CD14-positive monocyte (primary cell): Measurements from ENCODE around the gene KRT79. TPM values are rescaled to one million over a fixed set of nuclear protein-coding genes. Genes with fewer than 3 reads are reported as not detected.

Source experiments
- DNase-seq, 3 donors: peaks; one replicate each; pipeline ENCODE4 v3.0.0-alpha.2; 2011 to 2022
- H2AFZ ChIP-seq: 2 replicates; pipeline ENCODE4 v1.6.0; 2012; ENCODE audit warnings: mild to moderate bottlenecking, low read depth, low read length, inconsistent platforms; ENCODE audit not compliant: insufficient read depth, poor library complexity, severe bottlenecking
- H3K27ac ChIP-seq, 2 donors: 1 replicate in 1 of 2; 2 replicates in 1 of 2; pipeline ENCODE4 v1.5.1; 2012 to 2013; ENCODE audit warnings: low read length in 2 of 2, control low read depth in 1 of 2, inconsistent platforms in 1 of 2, low read depth in 1 of 2, mild to moderate bottlenecking in 1 of 2
- H3K27me3 ChIP-seq, 2 donors: one replicate each; pipeline versions ENCODE4 v1.6.0 to v1.6.1; 2011 to 2013; ENCODE audit warnings: low read length in 2 of 2; ENCODE audit not compliant: control insufficient read depth in 2 of 2, insufficient read depth in 2 of 2
- H3K36me3 ChIP-seq, 2 donors: replicated peaks in 1 of 2; 1 replicate in 1 of 2; 2 replicates in 1 of 2; pipeline versions ENCODE4 v1.5.1 to v1.6.1; 2012 to 2013; ENCODE audit warnings: low read length in 2 of 2, control low read depth in 1 of 2, inconsistent platforms in 1 of 2, mild to moderate bottlenecking in 1 of 2; ENCODE audit not compliant: insufficient read depth in 2 of 2, control insufficient read depth in 1 of 2
- H3K4me1 ChIP-seq, 2 donors: 1 replicate in 1 of 2; 2 replicates in 1 of 2; pipeline versions ENCODE4 v1.5.1 to v1.6.1; 2012 to 2013; ENCODE audit warnings: low read length in 2 of 2, control low read depth in 1 of 2, inconsistent platforms in 1 of 2, mild to moderate bottlenecking in 1 of 2, moderate library complexity in 1 of 2; ENCODE audit not compliant: insufficient read depth in 2 of 2, control insufficient read depth in 1 of 2
- H3K4me2 ChIP-seq: replicated peaks from 2 replicates; pipeline ENCODE3; 2012; ENCODE audit warnings: low read length, moderate library complexity, mild to moderate bottlenecking; ENCODE audit not compliant: poor library complexity, severe bottlenecking; ENCODE audit errors: extremely low read depth
- H3K4me3 ChIP-seq, 3 experiments: fragments of 200-600 bp in 1 of 3; sonication (generic) in 1 of 3; replicated peaks in 1 of 3; 1 replicate in 2 of 3; 2 replicates in 1 of 3; pipeline ENCODE4 v1.5.1; 2011 to 2013; ENCODE audit warnings: low read length in 3 of 3, mild to moderate bottlenecking in 3 of 3, control low read depth in 2 of 3, low read depth in 2 of 3, inconsistent platforms in 1 of 3, moderate library complexity in 1 of 3
- H3K79me2 ChIP-seq: 2 replicates; pipeline ENCODE4 v1.6.0; 2012; ENCODE audit warnings: mild to moderate bottlenecking, control low read depth, inconsistent platforms, low read length, moderate library complexity; ENCODE audit not compliant: insufficient read depth
- H3K9ac ChIP-seq: 2 replicates; pipeline ENCODE4 v1.6.0; 2017; ENCODE audit warnings: low read length, mild to moderate bottlenecking; ENCODE audit not compliant: insufficient read depth, poor library complexity, severe bottlenecking
- H3K9me3 ChIP-seq, 2 donors: replicated peaks in 1 of 2; 1 replicate in 1 of 2; 2 replicates in 1 of 2; pipeline versions ENCODE4 v1.5.1 to v1.6.1; 2012 to 2013; ENCODE audit warnings: low read length in 2 of 2, control low read depth in 1 of 2; ENCODE audit not compliant: control insufficient read depth in 1 of 2, insufficient read depth in 1 of 2
- H4K20me1 ChIP-seq: 2 replicates; pipeline ENCODE4 v1.6.0; 2012; ENCODE audit warnings: mild to moderate bottlenecking, low read length, control low read depth, moderate library complexity; ENCODE audit not compliant: insufficient read depth
- H3K27ac Mint-ChIP-seq, 7 donors: one replicate each; pipeline ENCODE4 v1.8.0; 2020; ENCODE audit warnings: mild to moderate bottlenecking in 7 of 7, mixed read lengths in 7 of 7, moderate library complexity in 6 of 7, inconsistent platforms in 2 of 7
- H3K27me3 Mint-ChIP-seq, 3 donors: one replicate each; pipeline ENCODE4 v1.8.0; 2021 to 2022; ENCODE audit warnings: low read depth in 3 of 3, mild to moderate bottlenecking in 3 of 3, mixed read lengths in 3 of 3, moderate library complexity in 3 of 3, inconsistent platforms in 1 of 3
- H3K36me3 Mint-ChIP-seq, 2 donors: one replicate each; pipeline ENCODE4 v1.8.0; 2020; ENCODE audit warnings: mixed read lengths in 2 of 2, inconsistent platforms in 1 of 2, mild to moderate bottlenecking in 1 of 2
- H3K4me1 Mint-ChIP-seq: one replicate; pipeline ENCODE4 v1.8.0; 2020; ENCODE audit warnings: mild to moderate bottlenecking, mixed read lengths
- H3K4me3 Mint-ChIP-seq, 2 donors: one replicate each; pipeline ENCODE4 v1.8.0; 2020; ENCODE audit warnings: mild to moderate bottlenecking in 2 of 2, mixed read lengths in 2 of 2, moderate library complexity in 1 of 2
- H3K9me3 Mint-ChIP-seq, 7 donors: one replicate each; pipeline ENCODE4 v1.8.0; 2020 to 2022; ENCODE audit warnings: mixed read lengths in 7 of 7, mild to moderate bottlenecking in 6 of 7, moderate library complexity in 6 of 7, inconsistent platforms in 2 of 7
- CTCF ChIP-seq: fragments of 200-600 bp; IDR thresholded peaks from one replicate; pipeline ENCODE4 v1.8.0; 2022; ENCODE audit warnings: antibody characterized with exemption, mild to moderate bottlenecking
- WGBS: methylation state at CpG from one replicate; pipeline ENCODE4 v1.1.5; 2013; ENCODE audit warnings: missing lambda C conversion rate; ENCODE audit not compliant: insufficient coverage; 5-methylcytosine and 5-hydroxymethylcytosine counted together
- intact Hi-C, 2 donors: fragments of 100-400 bp; cut with micrococcal nuclease; formaldehyde crosslinking; loops; one replicate each; pipeline versions ENCODE4 v1.15.0 to v1.15.1; 2023
- polyA plus RNA-seq, 3 donors: library from polyadenylated mRNA; depleted of rRNA in 1 of 3; unstranded in 2 of 3; stranded (reverse) in 1 of 3; fragments of 300-500 nt in 2 of 3; fragments of >200 nt in 1 of 3; fragmentation: Illumina TruSeq in 2 of 3; gene quantifications; 1 replicate in 2 of 3; 2 replicates in 1 of 3; pipeline ENCODE4 v1.2.3, GENCODE V29; 2012 to 2021

Gene KRT79
- polyA plus RNA-seq, 3 donors, result not detected

GRCh38 chr12:52827499-52828090 is 6.5 kb downstream of the KRT79 start:
- Mint-ChIP-seq H3K9me3 (no peaks in the 10 kb centered on the region), H3K36me3 (no peaks in the 10 kb centered on the region), H3K4me1 (peaks cover 10% of the 10 kb centered on the region), H3K27ac (no peak overlapping the region), H3K4me3 (no peak overlapping the region), H3K27me3 (peaks cover 0 to 7% (median 1%) of the 10 kb centered on the region in 3 donors)
- TF ChIP-seq CTCF, result no peak
- intact Hi-C loops, result no loop called here
- Histone ChIP-seq H3K9me3 (no peaks in the 10 kb centered on the region), H3K79me2 (no peaks in the 10 kb centered on the region), H3K27ac (no peak overlapping the region), H3K36me3 (no peaks in the 10 kb centered on the region), H2AFZ (no peak overlapping the region), H3K4me1 (peaks cover 0 to 6% of the 10 kb centered on the region in 2 donors), H3K4me3 (no peak overlapping the region), H3K27me3 (no peaks in the 10 kb centered on the region), H3K9ac (no peak overlapping the region), H3K4me2 (no peak overlapping the region), H4K20me1 (no peaks in the 10 kb centered on the region)
- DNase-seq, result no peak
- WGBS, result 100% methylated on average over 2 of the region's 6 CpGs

- no peak for TF ChIP-seq CTCF
- Histone ChIP-seq H2AFZ (no peak overlapping the region), H3K4me3 (no peak overlapping the region), H3K4me2 (no peak overlapping the region), H3K79me2 (no peaks in the 10 kb centered on the region), H3K36me3 (no peaks in the 10 kb centered on the region), H3K27ac (no peak overlapping the region), H3K9me3 (no peaks in the 10 kb centered on the region), H3K4me1 (peaks cover 0 to 6% of the 10 kb centered on the region in 2 donors), H4K20me1 (no peaks in the 10 kb centered on the region), H3K9ac (no peak overlapping the region), H3K27me3 (no peaks in the 10 kb centered on the region)
- DNase-seq, result no peak
- H3K9me3 Mint-ChIP-seq, result no peaks in the 10 kb centered on the region
- 99% methylated on average over 10 of the region's 11 CpGs for WGBS
- no peak overlapping the region for H3K27ac Mint-ChIP-seq
- H3K36me3 Mint-ChIP-seq, result no peaks in the 10 kb centered on the region
- intact Hi-C loops, result no loop called here
- peaks cover 10% of the 10 kb centered on the region for H3K4me1 Mint-ChIP-seq
- H3K4me3 Mint-ChIP-seq, result no peak overlapping the region
- H3K27me3 Mint-ChIP-seq, result peaks cover 0 to 5% (median 1%) of the 10 kb centered on the region in 3 donors
Measured at GRCh38 chr12:52826611-52827498, 7.3 kb downstream of the KRT79 start.
